CD14-positive monocyte (primary cell): Measurements from ENCODE around the gene MAP1LC3A. TPM values are rescaled to one million over a fixed set of nuclear protein-coding genes. Genes with fewer than 3 reads are reported as not detected.

ENCODE experiments used
- DNase-seq, 3 donors: peaks; one replicate each; pipeline ENCODE4 v3.0.0-alpha.2; 2011 to 2022
- H2AFZ ChIP-seq: 2 replicates; pipeline ENCODE4 v1.6.0; 2012; ENCODE audit warnings: mild to moderate bottlenecking, low read depth, low read length, inconsistent platforms; ENCODE audit not compliant: insufficient read depth, poor library complexity, severe bottlenecking
- H3K27ac ChIP-seq, 2 donors: 1 replicate in 1 of 2; 2 replicates in 1 of 2; pipeline ENCODE4 v1.5.1; 2012 to 2013; ENCODE audit warnings: low read length in 2 of 2, control low read depth in 1 of 2, inconsistent platforms in 1 of 2, low read depth in 1 of 2, mild to moderate bottlenecking in 1 of 2
- H3K27me3 ChIP-seq, 2 donors: one replicate each; pipeline versions ENCODE4 v1.6.0 to v1.6.1; 2011 to 2013; ENCODE audit warnings: low read length in 2 of 2; ENCODE audit not compliant: control insufficient read depth in 2 of 2, insufficient read depth in 2 of 2
- H3K36me3 ChIP-seq, 2 donors: replicated peaks in 1 of 2; 1 replicate in 1 of 2; 2 replicates in 1 of 2; pipeline versions ENCODE4 v1.5.1 to v1.6.1; 2012 to 2013; ENCODE audit warnings: low read length in 2 of 2, control low read depth in 1 of 2, inconsistent platforms in 1 of 2, mild to moderate bottlenecking in 1 of 2; ENCODE audit not compliant: insufficient read depth in 2 of 2, control insufficient read depth in 1 of 2
- H3K4me1 ChIP-seq, 2 donors: 1 replicate in 1 of 2; 2 replicates in 1 of 2; pipeline versions ENCODE4 v1.5.1 to v1.6.1; 2012 to 2013; ENCODE audit warnings: low read length in 2 of 2, control low read depth in 1 of 2, inconsistent platforms in 1 of 2, mild to moderate bottlenecking in 1 of 2, moderate library complexity in 1 of 2; ENCODE audit not compliant: insufficient read depth in 2 of 2, control insufficient read depth in 1 of 2
- H3K4me2 ChIP-seq: replicated peaks from 2 replicates; pipeline ENCODE3; 2012; ENCODE audit warnings: low read length, moderate library complexity, mild to moderate bottlenecking; ENCODE audit not compliant: poor library complexity, severe bottlenecking; ENCODE audit errors: extremely low read depth
- H3K4me3 ChIP-seq, 3 experiments: fragments of 200-600 bp in 1 of 3; sonication (generic) in 1 of 3; replicated peaks in 1 of 3; 1 replicate in 2 of 3; 2 replicates in 1 of 3; pipeline ENCODE4 v1.5.1; 2011 to 2013; ENCODE audit warnings: low read length in 3 of 3, mild to moderate bottlenecking in 3 of 3, control low read depth in 2 of 3, low read depth in 2 of 3, inconsistent platforms in 1 of 3, moderate library complexity in 1 of 3
- H3K79me2 ChIP-seq: 2 replicates; pipeline ENCODE4 v1.6.0; 2012; ENCODE audit warnings: mild to moderate bottlenecking, control low read depth, inconsistent platforms, low read length, moderate library complexity; ENCODE audit not compliant: insufficient read depth
- H3K9ac ChIP-seq: 2 replicates; pipeline ENCODE4 v1.6.0; 2017; ENCODE audit warnings: low read length, mild to moderate bottlenecking; ENCODE audit not compliant: insufficient read depth, poor library complexity, severe bottlenecking
- H3K9me3 ChIP-seq, 2 donors: replicated peaks in 1 of 2; 1 replicate in 1 of 2; 2 replicates in 1 of 2; pipeline versions ENCODE4 v1.5.1 to v1.6.1; 2012 to 2013; ENCODE audit warnings: low read length in 2 of 2, control low read depth in 1 of 2; ENCODE audit not compliant: control insufficient read depth in 1 of 2, insufficient read depth in 1 of 2
- H4K20me1 ChIP-seq: 2 replicates; pipeline ENCODE4 v1.6.0; 2012; ENCODE audit warnings: mild to moderate bottlenecking, low read length, control low read depth, moderate library complexity; ENCODE audit not compliant: insufficient read depth
- H3K27ac Mint-ChIP-seq, 7 donors: one replicate each; pipeline ENCODE4 v1.8.0; 2020; ENCODE audit warnings: mild to moderate bottlenecking in 7 of 7, mixed read lengths in 7 of 7, moderate library complexity in 6 of 7, inconsistent platforms in 2 of 7
- H3K27me3 Mint-ChIP-seq, 3 donors: one replicate each; pipeline ENCODE4 v1.8.0; 2021 to 2022; ENCODE audit warnings: low read depth in 3 of 3, mild to moderate bottlenecking in 3 of 3, mixed read lengths in 3 of 3, moderate library complexity in 3 of 3, inconsistent platforms in 1 of 3
- H3K36me3 Mint-ChIP-seq, 2 donors: one replicate each; pipeline ENCODE4 v1.8.0; 2020; ENCODE audit warnings: mixed read lengths in 2 of 2, inconsistent platforms in 1 of 2, mild to moderate bottlenecking in 1 of 2
- H3K4me1 Mint-ChIP-seq: one replicate; pipeline ENCODE4 v1.8.0; 2020; ENCODE audit warnings: mild to moderate bottlenecking, mixed read lengths
- H3K4me3 Mint-ChIP-seq, 2 donors: one replicate each; pipeline ENCODE4 v1.8.0; 2020; ENCODE audit warnings: mild to moderate bottlenecking in 2 of 2, mixed read lengths in 2 of 2, moderate library complexity in 1 of 2
- H3K9me3 Mint-ChIP-seq, 7 donors: one replicate each; pipeline ENCODE4 v1.8.0; 2020 to 2022; ENCODE audit warnings: mixed read lengths in 7 of 7, mild to moderate bottlenecking in 6 of 7, moderate library complexity in 6 of 7, inconsistent platforms in 2 of 7
- WGBS: methylation state at CpG from one replicate; pipeline ENCODE4 v1.1.5; 2013; ENCODE audit warnings: missing lambda C conversion rate; ENCODE audit not compliant: insufficient coverage; 5-methylcytosine and 5-hydroxymethylcytosine counted together
- intact Hi-C, 2 donors: fragments of 100-400 bp; cut with micrococcal nuclease; formaldehyde crosslinking; loops; one replicate each; pipeline versions ENCODE4 v1.15.0 to v1.15.1; 2023
- polyA plus RNA-seq, 3 donors: library from polyadenylated mRNA; depleted of rRNA in 1 of 3; unstranded in 2 of 3; stranded (reverse) in 1 of 3; fragments of 300-500 nt in 2 of 3; fragments of >200 nt in 1 of 3; fragmentation: Illumina TruSeq in 2 of 3; gene quantifications; 1 replicate in 2 of 3; 2 replicates in 1 of 3; pipeline ENCODE4 v1.2.3, GENCODE V29; 2012 to 2021
- TF ChIP-seq, protein P1 (sequence below): fragments of 200-600 bp; IDR thresholded peaks from one replicate; pipeline ENCODE4 v1.8.0; 2022; ENCODE audit warnings: antibody characterized with exemption, mild to moderate bottlenecking

Gene MAP1LC3A
- polyA plus RNA-seq, 3 donors = 2.5 to 7.7 (median 2.6) TPM

DNA sequence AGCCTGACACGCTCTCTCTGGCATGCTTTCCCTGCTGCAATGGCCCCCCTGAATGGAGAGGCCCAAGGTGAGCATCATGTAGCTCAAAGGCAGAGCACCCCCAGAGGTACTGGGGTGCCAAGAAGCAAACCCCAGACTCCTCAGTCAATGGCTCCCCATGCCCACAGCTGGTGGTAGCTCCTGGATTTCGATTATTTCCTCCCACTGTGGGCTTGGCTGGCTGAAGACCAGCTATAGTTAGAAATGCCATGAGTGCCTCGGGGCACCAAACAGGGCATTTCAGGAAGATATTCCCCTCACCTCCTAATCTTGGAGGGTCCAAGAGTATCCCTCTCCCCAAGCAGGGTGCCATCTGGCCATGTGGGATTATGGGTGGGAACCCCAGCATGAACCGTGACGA, 16.8 kb downstream of the MAP1LC3A start:
- WGBS = 100% methylated on average over 2 of the region's 5 CpGs
- Histone ChIP-seq H3K4me1 (peaks cover 14 to 18% of the 10 kb centered on the region in 2 donors), H2AFZ (no peak overlapping the region), H3K27ac (no peak overlapping the region), H3K79me2 (no peaks in the 10 kb centered on the region), H3K4me2 (no peak overlapping the region), H3K9ac (no peak overlapping the region), H3K9me3 (no peaks in the 10 kb centered on the region), H3K36me3 (peaks cover 9 to 24% of the 10 kb centered on the region in 2 donors), H4K20me1 (no peaks in the 10 kb centered on the region), H3K4me3 (no peak overlapping the region), H3K27me3 (no peaks in the 10 kb centered on the region)
- no peak for DNase-seq
- Mint-ChIP-seq H3K27me3 (no peaks in the 10 kb centered on the region), H3K36me3 (peaks cover 27 to 29% of the 10 kb centered on the region in 2 donors), H3K4me1 (peaks cover 23% of the 10 kb centered on the region), H3K4me3 (no peak overlapping the region), H3K27ac (no peak overlapping the region), H3K9me3 (no peaks in the 10 kb centered on the region)
- intact Hi-C loops = no loop called here
- TF ChIP-seq, protein P1, sequence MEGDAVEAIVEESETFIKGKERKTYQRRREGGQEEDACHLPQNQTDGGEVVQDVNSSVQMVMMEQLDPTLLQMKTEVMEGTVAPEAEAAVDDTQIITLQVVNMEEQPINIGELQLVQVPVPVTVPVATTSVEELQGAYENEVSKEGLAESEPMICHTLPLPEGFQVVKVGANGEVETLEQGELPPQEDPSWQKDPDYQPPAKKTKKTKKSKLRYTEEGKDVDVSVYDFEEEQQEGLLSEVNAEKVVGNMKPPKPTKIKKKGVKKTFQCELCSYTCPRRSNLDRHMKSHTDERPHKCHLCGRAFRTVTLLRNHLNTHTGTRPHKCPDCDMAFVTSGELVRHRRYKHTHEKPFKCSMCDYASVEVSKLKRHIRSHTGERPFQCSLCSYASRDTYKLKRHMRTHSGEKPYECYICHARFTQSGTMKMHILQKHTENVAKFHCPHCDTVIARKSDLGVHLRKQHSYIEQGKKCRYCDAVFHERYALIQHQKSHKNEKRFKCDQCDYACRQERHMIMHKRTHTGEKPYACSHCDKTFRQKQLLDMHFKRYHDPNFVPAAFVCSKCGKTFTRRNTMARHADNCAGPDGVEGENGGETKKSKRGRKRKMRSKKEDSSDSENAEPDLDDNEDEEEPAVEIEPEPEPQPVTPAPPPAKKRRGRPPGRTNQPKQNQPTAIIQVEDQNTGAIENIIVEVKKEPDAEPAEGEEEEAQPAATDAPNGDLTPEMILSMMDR = no peak

- 100% methylated on average over 2 of the region's 4 CpGs for WGBS
- Mint-ChIP-seq H3K27me3 (no peaks in the 10 kb centered on the region), H3K27ac (no peak overlapping the region)
Observed at GRCh38 chr20:34575756-34576155, 17.2 kb downstream of the MAP1LC3A start.

More at GRCh38 chr20:34575756-34576155, 17.2 kb downstream of the MAP1LC3A start:
- Histone ChIP-seq H3K4me2 (no peak overlapping the region), H3K79me2 (no peaks in the 10 kb centered on the region), H4K20me1 (no peaks in the 10 kb centered on the region), H3K9ac (no peak overlapping the region), H3K27me3 (no peaks in the 10 kb centered on the region), H3K4me1 (peaks cover 18 to 21% of the 10 kb centered on the region in 2 donors), H3K4me3 (no peak overlapping the region), H3K27ac (no peak overlapping the region), H3K36me3 (peaks cover 9 to 24% of the 10 kb centered on the region in 2 donors), H3K9me3 (no peaks in the 10 kb centered on the region), H2AFZ (no peak overlapping the region)
- DNase-seq = no peak
- Mint-ChIP-seq H3K4me3 (no peak overlapping the region), H3K4me1 (peaks cover 26% of the 10 kb centered on the region), H3K9me3 (no peaks in the 10 kb centered on the region), H3K36me3 (peaks cover 27 to 29% of the 10 kb centered on the region in 2 donors)
- TF ChIP-seq, protein P1 = no peak
- intact Hi-C loops = no loop called here
